GM18505 (cell line): ENCODE data around the gene SLC41A3.
A peak's percentile ranks its signal among the peaks of the same experiment; 100 is the strongest.

Source experiments
- ATAC-seq: cut with Tn5 transposase; IDR thresholded peaks from one replicate; pipeline ENCODE4 v1.9.1; 2021; ENCODE audit not compliant: unreplicated experiment
- POLR2A ChIP-seq: IDR thresholded peaks from 4 replicates; pipeline ENCODE4 v1.6.1; 2011; ENCODE audit warnings: borderline replicate concordance; ENCODE audit not compliant: insufficient read depth, insufficient read length; ENCODE audit errors: extremely low read depth

SLC41A3 gene

GRCh38 chr3:126083913-126084767 is at the start of gene SLC41A3:
Gene SLC41A3, minus strand, starts transcription at chr3:126084124. Its CDS starts 15,905 bp downstream, at chr3:126068219.
- peak; percentile 58 for TF ChIP-seq POLR2A
- ATAC-seq, result peak; percentile 96

- TF ChIP-seq POLR2A, result no peak
- no peak for ATAC-seq
Measured at GRCh38 chr3:126133606-126134005, 49.7 kb upstream of the SLC41A3 start.

GRCh38 chr3:126132751-126133511 is 49.0 kb upstream of the SLC41A3 start:
- ATAC-seq, result no peak
- TF ChIP-seq POLR2A, result no peak

- TF ChIP-seq POLR2A, result no peak
- no peak for ATAC-seq
Measured at GRCh38 chr3:126131881-126132750, 48.2 kb upstream of the SLC41A3 start.

- no peak for TF ChIP-seq POLR2A
- no peak for ATAC-seq
Measured at GRCh38 chr3:126130981-126131745, 47.2 kb upstream of the SLC41A3 start.

- ATAC-seq, result no peak
- TF ChIP-seq POLR2A, result no peak
Measured at GRCh38 chr3:126130081-126130855, 46.3 kb upstream of the SLC41A3 start.

- TF ChIP-seq POLR2A, result no peak
- no peak for ATAC-seq
Measured at GRCh38 chr3:126129398-126129891, 45.5 kb upstream of the SLC41A3 start.

- no peak for ATAC-seq
- TF ChIP-seq POLR2A, result no peak
Measured at GRCh38 chr3:126128504-126129397, 44.8 kb upstream of the SLC41A3 start.

GRCh38 chr3:126127904-126128303 is 44.0 kb upstream of the SLC41A3 start:
- no peak for TF ChIP-seq POLR2A
- ATAC-seq, result no peak

- no peak for ATAC-seq
- no peak for TF ChIP-seq POLR2A
Measured at GRCh38 chr3:126127452-126127851, 43.5 kb upstream of the SLC41A3 start.
